ENCODE results near the gene KLHL17.

The KLHL17 gene

DNA sequence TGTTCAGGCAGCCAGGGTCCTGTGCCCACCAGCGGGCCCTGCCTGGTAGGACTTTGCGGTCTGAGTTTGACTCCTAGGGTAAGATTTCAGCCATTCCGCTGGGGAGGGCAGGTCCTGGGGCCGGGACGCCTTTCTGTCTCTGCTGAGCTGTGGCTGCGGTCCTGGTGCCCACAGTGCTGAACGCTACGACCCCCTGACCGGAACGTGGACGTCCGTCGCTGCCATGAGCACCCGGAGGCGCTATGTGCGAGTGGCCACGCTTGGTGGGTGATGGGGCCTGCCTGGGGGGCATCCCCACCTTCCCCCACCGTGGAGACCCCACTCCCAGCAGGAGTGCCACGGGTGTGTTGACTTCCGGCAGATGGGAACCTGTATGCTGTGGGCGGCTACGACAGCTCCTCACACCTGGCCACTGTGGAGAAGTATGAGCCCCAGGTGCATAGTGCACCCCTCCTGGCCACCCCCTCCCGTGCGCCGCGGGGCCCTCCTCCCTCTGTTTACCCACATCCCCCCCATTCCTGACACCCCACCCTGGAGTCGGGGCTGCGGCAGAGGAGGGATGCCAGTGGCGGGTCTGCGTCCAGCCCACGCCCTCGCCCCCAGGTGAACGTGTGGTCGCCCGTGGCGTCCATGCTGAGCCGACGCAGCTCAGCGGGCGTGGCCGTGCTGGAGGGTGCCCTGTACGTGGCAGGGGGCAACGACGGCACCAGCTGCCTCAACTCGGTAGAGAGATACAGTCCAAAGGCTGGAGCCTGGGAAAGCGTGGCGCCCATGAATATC is 3.6 kb downstream of the KLHL17 start:
- H3K4me1 ChIP-seq (ENCODE audit: low read length): peaks cover 9% of the 10 kb centered on the region
- H3K4me3 ChIP-seq (ENCODE audit: low read length): no peak overlapping the region
- H3K79me2 ChIP-seq (ENCODE audit: low read length): peaks cover 2% of the 10 kb centered on the region
- H3K4me2 ChIP-seq (ENCODE audit: low read depth, low read length): no peak overlapping the region
- peaks cover 4% of the 10 kb centered on the region; the same call in 1 of the 2 replicates for H3F3A ChIP-seq (ENCODE audit: insufficient read depth, low read length)
- H3K27me3 ChIP-seq (replicated peaks; ENCODE audit: insufficient read depth, low read length): no peaks in the 10 kb centered on the region
- no peaks in the 10 kb centered on the region for H3K36me3 ChIP-seq (replicated peaks; ENCODE audit: insufficient read depth, low read length)
- no peaks in the 10 kb centered on the region for H3K9me2 ChIP-seq (replicated peaks; ENCODE audit: insufficient read depth, low read length)
- DNase-seq: no peak
- H3K9ac ChIP-seq (ENCODE audit: low read length): no peak overlapping the region
- H3K9me3 ChIP-seq (replicated peaks; ENCODE audit: insufficient read depth, low read length): no peaks in the 10 kb centered on the region
- no peak for TF ChIP-seq EZH2 (optimal IDR thresholded peaks at IDR 0.05; ENCODE audit: low read depth, low read length)
- H3K27ac ChIP-seq (ENCODE audit: low read length): no peak overlapping the region
- no peak overlapping the region for H2AFZ ChIP-seq (ENCODE audit: low read length)
- H4K20me1 ChIP-seq (ENCODE audit: insufficient read depth, low read length): no peaks in the 10 kb centered on the region

DNA sequence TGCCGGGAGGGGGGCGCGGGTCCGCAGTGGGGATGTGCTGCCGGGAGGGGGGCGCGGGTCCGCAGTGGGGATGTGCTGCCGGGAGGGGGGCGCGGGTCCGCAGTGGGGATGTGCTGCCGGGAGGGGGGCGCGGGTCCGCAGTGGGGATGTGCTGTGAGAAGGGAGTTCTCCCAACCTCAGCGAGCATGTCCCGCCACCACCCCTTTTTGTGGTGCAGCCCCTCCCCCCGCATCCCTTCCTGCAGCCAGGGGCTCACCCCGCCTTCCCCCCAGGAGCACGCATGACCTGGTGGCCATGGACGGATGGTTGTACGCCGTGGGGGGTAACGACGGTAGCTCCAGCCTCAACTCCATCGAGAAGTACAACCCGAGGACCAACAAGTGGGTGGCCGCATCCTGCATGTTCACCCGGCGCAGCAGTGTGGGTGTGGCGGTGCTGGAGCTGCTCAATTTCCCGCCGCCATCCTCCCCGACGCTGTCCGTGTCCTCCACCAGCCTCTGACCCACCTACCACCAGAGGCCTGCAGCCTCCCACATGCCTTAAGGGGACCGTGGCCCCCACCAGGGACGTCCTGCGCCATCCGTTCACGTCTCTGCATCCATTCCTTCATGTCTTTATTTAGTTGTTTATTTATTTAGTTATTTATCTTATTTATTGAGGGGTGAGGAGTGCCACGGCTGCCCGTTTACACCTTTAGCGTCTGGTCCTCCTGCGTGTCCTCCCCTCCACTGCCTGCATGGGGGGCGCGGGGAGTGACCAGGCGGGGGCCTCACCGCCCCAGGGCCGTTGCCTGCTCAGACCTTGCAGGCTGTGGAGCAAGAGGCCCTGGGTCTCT is 4.5 kb downstream of the KLHL17 start:
- TF ChIP-seq EZH2phosphoT487 (IDR thresholded peaks at IDR 0.05; ENCODE audit: low read length) (no peak), EZH2 (optimal IDR thresholded peaks at IDR 0.05; ENCODE audit: low read depth, low read length) (no peak)
- TF ChIP-seq, protein P1, sequence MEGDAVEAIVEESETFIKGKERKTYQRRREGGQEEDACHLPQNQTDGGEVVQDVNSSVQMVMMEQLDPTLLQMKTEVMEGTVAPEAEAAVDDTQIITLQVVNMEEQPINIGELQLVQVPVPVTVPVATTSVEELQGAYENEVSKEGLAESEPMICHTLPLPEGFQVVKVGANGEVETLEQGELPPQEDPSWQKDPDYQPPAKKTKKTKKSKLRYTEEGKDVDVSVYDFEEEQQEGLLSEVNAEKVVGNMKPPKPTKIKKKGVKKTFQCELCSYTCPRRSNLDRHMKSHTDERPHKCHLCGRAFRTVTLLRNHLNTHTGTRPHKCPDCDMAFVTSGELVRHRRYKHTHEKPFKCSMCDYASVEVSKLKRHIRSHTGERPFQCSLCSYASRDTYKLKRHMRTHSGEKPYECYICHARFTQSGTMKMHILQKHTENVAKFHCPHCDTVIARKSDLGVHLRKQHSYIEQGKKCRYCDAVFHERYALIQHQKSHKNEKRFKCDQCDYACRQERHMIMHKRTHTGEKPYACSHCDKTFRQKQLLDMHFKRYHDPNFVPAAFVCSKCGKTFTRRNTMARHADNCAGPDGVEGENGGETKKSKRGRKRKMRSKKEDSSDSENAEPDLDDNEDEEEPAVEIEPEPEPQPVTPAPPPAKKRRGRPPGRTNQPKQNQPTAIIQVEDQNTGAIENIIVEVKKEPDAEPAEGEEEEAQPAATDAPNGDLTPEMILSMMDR (IDR thresholded peaks at IDR 0.05; ENCODE audit: low read length): no peak
- Histone ChIP-seq H3K27ac (ENCODE audit: low read length) (no peak overlapping the region), H3F3A (ENCODE audit: insufficient read depth, low read length) (peaks cover 4% of the 10 kb centered on the region; the same call in 1 of the 2 replicates), H3K79me2 (ENCODE audit: low read length) (no peaks in the 10 kb centered on the region), H3K9me3 (replicated peaks; ENCODE audit: insufficient read depth, low read length) (no peaks in the 10 kb centered on the region), H2AFZ (ENCODE audit: low read length) (no peak overlapping the region), H3K9ac (ENCODE audit: low read length) (no peak overlapping the region), H3K4me3 (ENCODE audit: low read length) (no peak overlapping the region), H4K20me1 (ENCODE audit: insufficient read depth, low read length) (no peaks in the 10 kb centered on the region), H3K27me3 (replicated peaks; ENCODE audit: insufficient read depth, low read length) (no peaks in the 10 kb centered on the region), H3K36me3 (replicated peaks; ENCODE audit: insufficient read depth, low read length) (no peaks in the 10 kb centered on the region), H3K4me1 (ENCODE audit: low read length) (peaks cover 9% of the 10 kb centered on the region), H3K9me2 (replicated peaks; ENCODE audit: insufficient read depth, low read length) (no peaks in the 10 kb centered on the region), H3K4me2 (ENCODE audit: low read depth, low read length) (no peak overlapping the region)
- no peak for DNase-seq

GRCh38 chr1:965526-966134 is 5.2 kb downstream of the KLHL17 start:
- TF ChIP-seq EZH2phosphoT487 (IDR thresholded peaks at IDR 0.05; ENCODE audit: low read length): no peak
- no peak for TF ChIP-seq EZH2 (optimal IDR thresholded peaks at IDR 0.05; ENCODE audit: low read depth, low read length)
- TF ChIP-seq, protein P1 (IDR thresholded peaks at IDR 0.05; ENCODE audit: low read length): no peak
- Histone ChIP-seq H3F3A (ENCODE audit: insufficient read depth, low read length) (peaks cover 4% of the 10 kb centered on the region; the same call in 1 of the 2 replicates), H3K79me2 (ENCODE audit: low read length) (no peaks in the 10 kb centered on the region), H3K27me3 (replicated peaks; ENCODE audit: insufficient read depth, low read length) (no peaks in the 10 kb centered on the region), H3K4me3 (ENCODE audit: low read length) (peak overlapping the region; percentile 89; the same call in 1 of the 2 replicates), H3K27ac (ENCODE audit: low read length) (no peak overlapping the region), H4K20me1 (ENCODE audit: insufficient read depth, low read length) (no peaks in the 10 kb centered on the region), H3K9ac (ENCODE audit: low read length) (peak overlapping the region; percentile 60; the same call in 1 of the 2 replicates), H3K9me3 (replicated peaks; ENCODE audit: insufficient read depth, low read length) (no peaks in the 10 kb centered on the region), H3K4me2 (ENCODE audit: low read depth, low read length) (peak overlapping the region; percentile 100; the same call in 1 of the 2 replicates), H3K36me3 (replicated peaks; ENCODE audit: insufficient read depth, low read length) (no peaks in the 10 kb centered on the region), H3K9me2 (replicated peaks; ENCODE audit: insufficient read depth, low read length) (no peaks in the 10 kb centered on the region), H2AFZ (ENCODE audit: low read length) (peak overlapping the region; percentile 92), H3K4me1 (ENCODE audit: low read length) (peaks cover 9% of the 10 kb centered on the region)
- no peak for DNase-seq
